Measurements from ENCODE around the gene TUBB1.

GRCh38 chr20:59006167-59006863 lies 12.9 kb upstream of the TUBB1 start:
- TF ChIP-seq CHD2 (IDR thresholded peaks at IDR 0.05; ENCODE audit: low read depth, low read length) (no peak), ZNF550 (CRISPR knock-in tag; IDR thresholded peaks at IDR 0.05; ENCODE audit: borderline replicate concordance) (no peak), REST (IDR thresholded peaks at IDR 0.05; ENCODE audit: borderline replicate concordance in 1 of 2, low read depth in 1 of 2, low read length in 2 of 2) (no peak), PTBP1 (IDR thresholded peaks at IDR 0.05; ENCODE audit: low read depth, low read length, poor library complexity, severe bottlenecking) (no peak), RERE (CRISPR knock-in tag; IDR thresholded peaks at IDR 0.05; ENCODE audit: low read depth) (no peak), ZBTB7A (CRISPR knock-in tag; IDR thresholded peaks at IDR 0.05) (no peak), ELK4 (CRISPR knock-in tag; IDR thresholded peaks at IDR 0.05; ENCODE audit: borderline replicate concordance) (no peak), MAFK (conservative IDR thresholded peaks at IDR 0.05 in 1 of 2, IDR thresholded peaks at IDR 0.05 in 1 of 2; ENCODE audit: low read length in 2 of 2) (no peak), POLR2A (IDR thresholded peaks at IDR 0.05; ENCODE audit: insufficient read depth in 1 of 2, low read depth in 2 of 2, low read length in 2 of 2) (no peak), ARNTL (CRISPR knock-in tag; IDR thresholded peaks at IDR 0.05) (no peak), HIVEP1 (CRISPR knock-in tag; IDR thresholded peaks at IDR 0.05) (no peak), PCBP2 (optimal IDR thresholded peaks at IDR 0.05; ENCODE audit: low read depth, low read length, poor library complexity, severe bottlenecking) (no peak)
- TF ChIP-seq, protein P1, sequence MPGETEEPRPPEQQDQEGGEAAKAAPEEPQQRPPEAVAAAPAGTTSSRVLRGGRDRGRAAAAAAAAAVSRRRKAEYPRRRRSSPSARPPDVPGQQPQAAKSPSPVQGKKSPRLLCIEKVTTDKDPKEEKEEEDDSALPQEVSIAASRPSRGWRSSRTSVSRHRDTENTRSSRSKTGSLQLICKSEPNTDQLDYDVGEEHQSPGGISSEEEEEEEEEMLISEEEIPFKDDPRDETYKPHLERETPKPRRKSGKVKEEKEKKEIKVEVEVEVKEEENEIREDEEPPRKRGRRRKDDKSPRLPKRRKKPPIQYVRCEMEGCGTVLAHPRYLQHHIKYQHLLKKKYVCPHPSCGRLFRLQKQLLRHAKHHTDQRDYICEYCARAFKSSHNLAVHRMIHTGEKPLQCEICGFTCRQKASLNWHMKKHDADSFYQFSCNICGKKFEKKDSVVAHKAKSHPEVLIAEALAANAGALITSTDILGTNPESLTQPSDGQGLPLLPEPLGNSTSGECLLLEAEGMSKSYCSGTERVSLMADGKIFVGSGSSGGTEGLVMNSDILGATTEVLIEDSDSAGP (CRISPR knock-in tag; IDR thresholded peaks at IDR 0.05; ENCODE audit: borderline replicate concordance): no peak
- TF ChIP-seq, protein P2, sequence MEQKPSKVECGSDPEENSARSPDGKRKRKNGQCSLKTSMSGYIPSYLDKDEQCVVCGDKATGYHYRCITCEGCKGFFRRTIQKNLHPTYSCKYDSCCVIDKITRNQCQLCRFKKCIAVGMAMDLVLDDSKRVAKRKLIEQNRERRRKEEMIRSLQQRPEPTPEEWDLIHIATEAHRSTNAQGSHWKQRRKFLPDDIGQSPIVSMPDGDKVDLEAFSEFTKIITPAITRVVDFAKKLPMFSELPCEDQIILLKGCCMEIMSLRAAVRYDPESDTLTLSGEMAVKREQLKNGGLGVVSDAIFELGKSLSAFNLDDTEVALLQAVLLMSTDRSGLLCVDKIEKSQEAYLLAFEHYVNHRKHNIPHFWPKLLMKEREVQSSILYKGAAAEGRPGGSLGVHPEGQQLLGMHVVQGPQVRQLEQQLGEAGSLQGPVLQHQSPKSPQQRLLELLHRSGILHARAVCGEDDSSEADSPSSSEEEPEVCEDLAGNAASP (CRISPR knock-in tag; IDR thresholded peaks at IDR 0.05; ENCODE audit: borderline replicate concordance): peak; percentile 84; the same call in 1 of the 2 replicates
